ENCODE data around the gene GLIPR1L2. TPM values are rescaled to one million over a fixed set of nuclear protein-coding genes. Genes with fewer than 3 reads are reported as not detected.

The GLIPR1L2 gene
- total RNA-seq, 1 experiment from 2014 or later, result 0.35 TPM

GRCh38 chr12:75460204-75460603 is 69.3 kb downstream of the GLIPR1L2 start:
- no peak overlapping the region for H2BK120ac ChIP-seq (ENCODE audit: low read depth, low read length, poor library complexity, severe bottlenecking)
- Mint-ChIP-seq H3K9me3 (peaks cover 25 to 29% of the 10 kb centered on the region in 2 experiments), H3K4me1 (0 out of 4 replicates have a peak, but pooled peaks cover 0 to 4% of the 10 kb centered on the region in 2 experiments), H3K36me3 (ENCODE audit: insufficient read depth in 1 of 3, low read depth in 3 of 3) (peaks cover 14 to 33% (median 19%) of the 10 kb centered on the region in 3 experiments), H3K4me3 (no peak overlapping the region), H3K27me3 (ENCODE audit: low read depth) (no peaks in the 10 kb centered on the region), H3K27ac (no peak overlapping the region)
- H4K20me1 ChIP-seq (ENCODE audit: control insufficient read depth, insufficient read depth, insufficient read length), result no peaks in the 10 kb centered on the region
- no peak for TF ChIP-seq CTCF (conservative IDR thresholded peaks at IDR 0.05)
- no peak overlapping the region for H2BK20ac ChIP-seq (ENCODE audit: low read depth, low read length, poor library complexity, severe bottlenecking)
- H2BK5ac ChIP-seq (ENCODE audit: insufficient read length, low read length), result no peak overlapping the region
- H3K27me3 ChIP-seq (ENCODE audit: insufficient read depth, low read length), result no peaks in the 10 kb centered on the region
- H3K14ac ChIP-seq (ENCODE audit: insufficient read depth, low read length), result no peak overlapping the region
- no peaks in the 10 kb centered on the region for H3K23me2 ChIP-seq (ENCODE audit: insufficient read length, low read depth, low read length, poor library complexity, severe bottlenecking)
- H3K79me2 ChIP-seq (ENCODE audit: insufficient read depth, low read length), result no peaks in the 10 kb centered on the region
- H4K5ac ChIP-seq (ENCODE audit: insufficient read length, low read depth, low read length), result no peak overlapping the region
- no peaks in the 10 kb centered on the region for H3K4me1 ChIP-seq (ENCODE audit: insufficient read depth, low read length)
- H3K56ac ChIP-seq (ENCODE audit: insufficient read length, low read depth, low read length), result no peak overlapping the region
- no peak overlapping the region for H3K18ac ChIP-seq (ENCODE audit: insufficient read length, low read depth, low read length)
- H3K23ac ChIP-seq (ENCODE audit: insufficient read length, low read depth, low read length), result no peak overlapping the region
- no peak overlapping the region for H3K27ac ChIP-seq (ENCODE audit: insufficient read length, low read depth, low read length)
- no peak overlapping the region for H4K91ac ChIP-seq (ENCODE audit: insufficient read length, low read depth, low read length)
- H2BK12ac ChIP-seq (ENCODE audit: insufficient read length, low read depth, low read length), result no peak overlapping the region
- no peak overlapping the region for H3T11ph ChIP-seq (ENCODE audit: low read length)
- no peak for DNase-seq
- H3K4me2 ChIP-seq (ENCODE audit: insufficient read depth, insufficient read length, low read length), result no peak overlapping the region
- no peaks in the 10 kb centered on the region for H3K9me3 ChIP-seq (ENCODE audit: control insufficient read depth, low read depth, low read length)
- no peak overlapping the region for H4K8ac ChIP-seq (replicated peaks; ENCODE audit: insufficient read length, low read depth, low read length)
- no peak overlapping the region for H2AFZ ChIP-seq (ENCODE audit: low read length)
- H3K79me1 ChIP-seq (ENCODE audit: insufficient read depth, low read depth, low read length, poor library complexity, severe bottlenecking), result no peaks in the 10 kb centered on the region
- no peak overlapping the region for H3K4ac ChIP-seq (ENCODE audit: low read depth, low read length)
- H2BK15ac ChIP-seq (ENCODE audit: low read depth, low read length), result no peak overlapping the region
- no peak overlapping the region for H3K9ac ChIP-seq (ENCODE audit: extremely low read depth, insufficient read length, low read length)
- H2AK5ac ChIP-seq (ENCODE audit: insufficient read length, low read length), result no peak overlapping the region

Data from H9 (cell line).